Mesothelial cell of epicardium (in vitro differentiated cells): Measurements from ENCODE around the gene FOXK1. TPM values are rescaled to one million over a fixed set of nuclear protein-coding genes. Genes with fewer than 3 reads are reported as not detected.

ENCODE experiments used
- DNase-seq, 2 experiments: peaks; one replicate each; pipeline ENCODE4 v3.0.0; 2021; ENCODE audit warnings: low spot score in 2 of 2; ENCODE audit not compliant: unreplicated experiment in 2 of 2
- H3K27ac Mint-ChIP-seq: 2 replicates; pipeline ENCODE4 v1.8.0; 2021; ENCODE audit warnings: mixed read lengths
- H3K27me3 Mint-ChIP-seq: 2 replicates; pipeline ENCODE4 v1.8.0; 2021; ENCODE audit warnings: low read depth, mixed read lengths
- H3K36me3 Mint-ChIP-seq: 2 replicates; pipeline ENCODE4 v1.8.0; 2021; ENCODE audit warnings: mixed read lengths
- H3K4me1 Mint-ChIP-seq: 2 replicates; pipeline ENCODE4 v1.8.0; 2021; ENCODE audit warnings: mixed read lengths
- H3K4me3 Mint-ChIP-seq: 2 replicates; pipeline ENCODE4 v1.8.0; 2021; ENCODE audit warnings: mild to moderate bottlenecking, moderate library complexity, mixed read lengths
- H3K9me3 Mint-ChIP-seq: 2 replicates; pipeline ENCODE4 v1.8.0; 2021; ENCODE audit warnings: mixed read lengths
- CTCF ChIP-seq: fragments of 200-600 bp; sonication (generic); IDR thresholded peaks from one replicate; pipeline ENCODE4 v1.5.0; 2021; ENCODE audit warnings: antibody characterized with exemption; ENCODE audit not compliant: unreplicated experiment
- total RNA-seq: library from RNA; stranded (reverse); gene quantifications from 3 replicates; pipeline ENCODE4 v1.2.1, GENCODE V29; 2021

The FOXK1 gene
- total RNA-seq, 1 donor from 2014 or later: 57.3 TPM

GRCh38 chr7:4768597-4769569 is 86.8 kb downstream of the FOXK1 start:
- peaks cover 5% of the 10 kb centered on the region for H3K36me3 Mint-ChIP-seq

GRCh38 chr7:4769761-4770160 is 87.7 kb downstream of the FOXK1 start:
- Mint-ChIP-seq H3K9me3 (no peaks in the 10 kb centered on the region), H3K4me1 (peaks cover 17% of the 10 kb centered on the region), H3K27me3 (no peaks in the 10 kb centered on the region), H3K36me3 (peaks cover 2% of the 10 kb centered on the region), H3K27ac (peak overlapping the region; percentile 75), H3K4me3 (no peak overlapping the region)
- DNase-seq: no peak
- no peak for TF ChIP-seq CTCF

More at GRCh38 chr7:4768597-4769569, 86.8 kb downstream of the FOXK1 start:
- Mint-ChIP-seq H3K4me1 (peaks cover 9% of the 10 kb centered on the region), H3K27ac (no peak overlapping the region), H3K9me3 (no peaks in the 10 kb centered on the region), H3K27me3 (no peaks in the 10 kb centered on the region), H3K4me3 (no peak overlapping the region)
- no peak for TF ChIP-seq CTCF
- no peak for DNase-seq

- Mint-ChIP-seq H3K27ac (no peak overlapping the region), H3K36me3 (no peaks in the 10 kb centered on the region), H3K4me1 (peaks cover 25% of the 10 kb centered on the region), H3K9me3 (no peaks in the 10 kb centered on the region), H3K27me3 (no peaks in the 10 kb centered on the region), H3K4me3 (no peak overlapping the region)
- TF ChIP-seq CTCF: no peak
- no peak for DNase-seq
Observed at GRCh38 chr7:4770886-4771285, 88.8 kb downstream of the FOXK1 start.

GRCh38 chr7:4771737-4772136 is 89.6 kb downstream of the FOXK1 start:
- H3K27me3 Mint-ChIP-seq: no peaks in the 10 kb centered on the region
- H3K4me3 Mint-ChIP-seq: no peak overlapping the region
- TF ChIP-seq CTCF: no peak
- DNase-seq: no peak
- H3K9me3 Mint-ChIP-seq: no peaks in the 10 kb centered on the region
- H3K4me1 Mint-ChIP-seq: peaks cover 32% of the 10 kb centered on the region
- H3K27ac Mint-ChIP-seq: no peak overlapping the region
- H3K36me3 Mint-ChIP-seq: no peaks in the 10 kb centered on the region

GRCh38 chr7:4772306-4772705 is 90.2 kb downstream of the FOXK1 start:
- TF ChIP-seq CTCF: no peak
- no peak for DNase-seq
- H3K9me3 Mint-ChIP-seq: no peaks in the 10 kb centered on the region
- H3K4me1 Mint-ChIP-seq: peaks cover 35% of the 10 kb centered on the region
- H3K27ac Mint-ChIP-seq: no peak overlapping the region
- H3K4me3 Mint-ChIP-seq: no peak overlapping the region
- H3K27me3 Mint-ChIP-seq: no peaks in the 10 kb centered on the region
- H3K36me3 Mint-ChIP-seq: no peaks in the 10 kb centered on the region
